Mucosa of rectum (tissue), 2 donors: Measurements from ENCODE around the gene MEGF11.

Experiments used
- H3K27ac ChIP-seq, 2 donors: one replicate each; pipeline ENCODE4 v1.7.0; 2013; ENCODE audit warnings: inconsistent platforms in 2 of 2, low read depth in 2 of 2, low read length in 2 of 2
- H3K27me3 ChIP-seq, 2 donors: one replicate each; pipeline ENCODE4 v1.7.0; 2013; ENCODE audit warnings: low read length in 2 of 2; ENCODE audit not compliant: control insufficient read depth in 2 of 2, insufficient read depth in 2 of 2
- H3K36me3 ChIP-seq, 2 donors: one replicate each; pipeline ENCODE4 v1.7.0; 2013; ENCODE audit warnings: low read length in 2 of 2; ENCODE audit not compliant: control insufficient read depth in 2 of 2, insufficient read depth in 2 of 2
- H3K4me1 ChIP-seq, 2 donors: one replicate each; pipeline ENCODE4 v1.7.0; 2013; ENCODE audit warnings: low read length in 2 of 2, mild to moderate bottlenecking in 1 of 2; ENCODE audit not compliant: control insufficient read depth in 2 of 2, insufficient read depth in 2 of 2
- H3K4me3 ChIP-seq, 2 donors: one replicate each; pipeline ENCODE4 v1.7.0; 2013; ENCODE audit warnings: low read length in 2 of 2
- H3K9ac ChIP-seq, 2 donors: one replicate each; pipeline ENCODE4 v1.7.0; 2013; ENCODE audit warnings: low read length in 2 of 2, low read depth in 1 of 2, mild to moderate bottlenecking in 1 of 2
- H3K9me3 ChIP-seq, 2 donors: one replicate each; pipeline ENCODE4 v1.7.0; 2013; ENCODE audit warnings: low read length in 2 of 2; ENCODE audit not compliant: control insufficient read depth in 2 of 2
- donor health status: healthy.
- donor health status: Normal muscosa, but diverticular disease.

MEGF11 gene

GRCh38 chr15:65907661-65908060, 345.9 kb downstream of the MEGF11 start:
- no peaks in the 10 kb centered on the region for H3K27me3 ChIP-seq
- no peak overlapping the region for H3K4me3 ChIP-seq
- H3K4me1 ChIP-seq, result peaks cover 3 to 5% of the 10 kb centered on the region in 2 donors
- peaks cover 14 to 30% of the 10 kb centered on the region in 2 donors for H3K36me3 ChIP-seq
- H3K9ac ChIP-seq, result no peak overlapping the region
- H3K27ac ChIP-seq, result no peak overlapping the region
- no peaks in the 10 kb centered on the region for H3K9me3 ChIP-seq

- Histone ChIP-seq H3K4me3 (no peak overlapping the region), H3K4me1 (peaks cover 5 to 14% of the 10 kb centered on the region in 2 donors), H3K9me3 (no peaks in the 10 kb centered on the region), H3K27ac (peak overlapping the region; percentile 5 to 16), H3K9ac (no peak overlapping the region), H3K36me3 (peaks cover 14 to 30% of the 10 kb centered on the region in 2 donors), H3K27me3 (no peaks in the 10 kb centered on the region)
These were observed 347.2 kb downstream of the MEGF11 start for GRCh38 chr15:65906396-65906795.

- Histone ChIP-seq H3K36me3 (peaks cover 18 to 32% of the 10 kb centered on the region in 2 donors), H3K9me3 (no peaks in the 10 kb centered on the region), H3K27ac (no peak overlapping the region), H3K27me3 (no peaks in the 10 kb centered on the region), H3K4me3 (no peak overlapping the region), H3K9ac (no peak overlapping the region), H3K4me1 (peaks cover 5 to 18% of the 10 kb centered on the region in 2 donors)
These were observed 349.2 kb downstream of the MEGF11 start for GRCh38 chr15:65904301-65904700.

- no peaks in the 10 kb centered on the region for H3K27me3 ChIP-seq
- H3K4me3 ChIP-seq, result no peak overlapping the region
- H3K9me3 ChIP-seq, result no peaks in the 10 kb centered on the region
- H3K27ac ChIP-seq, result no peak overlapping the region
- peaks cover 23 to 40% of the 10 kb centered on the region in 2 donors for H3K36me3 ChIP-seq
- peaks cover 5 to 18% of the 10 kb centered on the region in 2 donors for H3K4me1 ChIP-seq
- H3K9ac ChIP-seq, result no peak overlapping the region
These were observed 350.1 kb downstream of the MEGF11 start for GRCh38 chr15:65903296-65904073.

GRCh38 chr15:65902373-65902772, 351.2 kb downstream of the MEGF11 start:
- Histone ChIP-seq H3K9ac (no peak overlapping the region), H3K4me1 (peaks cover 5 to 18% of the 10 kb centered on the region in 2 donors), H3K27ac (peak overlapping the region; percentile 30 to 35), H3K4me3 (no peak overlapping the region), H3K27me3 (no peaks in the 10 kb centered on the region), H3K9me3 (no peaks in the 10 kb centered on the region), H3K36me3 (peaks cover 28 to 42% of the 10 kb centered on the region in 2 donors)

GRCh38 chr15:65901836-65902235, 351.7 kb downstream of the MEGF11 start:
- peaks cover 31 to 42% of the 10 kb centered on the region in 2 donors for H3K36me3 ChIP-seq
- no peak overlapping the region for H3K9ac ChIP-seq
- peak overlapping the region; percentile 23 to 35 for H3K27ac ChIP-seq
- peaks cover 5 to 18% of the 10 kb centered on the region in 2 donors for H3K4me1 ChIP-seq
- H3K27me3 ChIP-seq, result no peaks in the 10 kb centered on the region
- no peaks in the 10 kb centered on the region for H3K9me3 ChIP-seq
- no peak overlapping the region for H3K4me3 ChIP-seq

GRCh38 chr15:65901336-65901735, 352.2 kb downstream of the MEGF11 start:
- Histone ChIP-seq H3K9ac (no peak overlapping the region), H3K36me3 (peaks cover 35 to 46% of the 10 kb centered on the region in 2 donors), H3K4me3 (no peak overlapping the region), H3K27ac (no peak overlapping the region), H3K9me3 (no peaks in the 10 kb centered on the region), H3K4me1 (peaks cover 5 to 18% of the 10 kb centered on the region in 2 donors), H3K27me3 (no peaks in the 10 kb centered on the region)

GRCh38 chr15:65900488-65900887, 353.1 kb downstream of the MEGF11 start:
- Histone ChIP-seq H3K9ac (no peak overlapping the region), H3K4me3 (no peak overlapping the region), H3K9me3 (no peaks in the 10 kb centered on the region), H3K27ac (no peak overlapping the region), H3K27me3 (no peaks in the 10 kb centered on the region), H3K36me3 (peaks cover 35 to 51% of the 10 kb centered on the region in 2 donors), H3K4me1 (peaks cover 5 to 18% of the 10 kb centered on the region in 2 donors)

- Histone ChIP-seq H3K36me3 (peaks cover 36 to 56% of the 10 kb centered on the region in 2 donors), H3K9me3 (no peaks in the 10 kb centered on the region), H3K4me1 (peaks cover 0 to 3% of the 10 kb centered on the region in 2 donors)
These were observed 357.3 kb downstream of the MEGF11 start for GRCh38 chr15:65896236-65896635.

GRCh38 chr15:65893060-65893459, 360.5 kb downstream of the MEGF11 start:
- Histone ChIP-seq H3K27ac (no peak overlapping the region), H3K36me3 (peaks cover 34 to 37% of the 10 kb centered on the region in 2 donors), H3K4me1 (no peaks in the 10 kb centered on the region), H3K27me3 (no peaks in the 10 kb centered on the region), H3K4me3 (no peak overlapping the region), H3K9me3 (no peaks in the 10 kb centered on the region), H3K9ac (no peak overlapping the region)

More at GRCh38 chr15:65896236-65896635, 357.3 kb downstream of the MEGF11 start:
- Histone ChIP-seq H3K4me3 (no peak overlapping the region), H3K27ac (no peak overlapping the region), H3K27me3 (no peaks in the 10 kb centered on the region), H3K9ac (no peak overlapping the region)
